Activated T-cell treated with anti-CD3 and anti-CD28 coated beads, Interleukin-2, amount 50 U/mL, for 24 hours (primary cell): ENCODE results near the gene TCEANC2.
"Not testable (repeated sequence)": the region's sequence is repeated elsewhere in the genome, so short reads cannot be mapped to it uniquely, and the experiment has no call there.

Source experiments
- DNase-seq: peaks from one replicate; pipeline ENCODE4 v3.0.0-alpha.2; 2020
- H3K27ac Mint-ChIP-seq: 2 replicates; pipeline ENCODE4 v1.8.0; 2020; ENCODE audit warnings: mild to moderate bottlenecking, mixed read lengths
- H3K27me3 Mint-ChIP-seq: 2 replicates; pipeline ENCODE4 v1.8.0; 2020; ENCODE audit warnings: mixed read lengths
- H3K36me3 Mint-ChIP-seq: 2 replicates; pipeline ENCODE4 v1.8.0; 2020; ENCODE audit warnings: low read depth, mixed read lengths
- H3K4me1 Mint-ChIP-seq: 2 replicates; pipeline ENCODE4 v1.8.0; 2020; ENCODE audit warnings: low read depth, mixed read lengths
- H3K4me3 Mint-ChIP-seq: 2 replicates; pipeline ENCODE4 v1.8.0; 2020; ENCODE audit warnings: mild to moderate bottlenecking, moderate library complexity, mixed read lengths
- H3K9me3 Mint-ChIP-seq: 2 replicates; pipeline ENCODE4 v1.8.0; 2020; ENCODE audit warnings: mixed read lengths

The TCEANC2 gene

DNA sequence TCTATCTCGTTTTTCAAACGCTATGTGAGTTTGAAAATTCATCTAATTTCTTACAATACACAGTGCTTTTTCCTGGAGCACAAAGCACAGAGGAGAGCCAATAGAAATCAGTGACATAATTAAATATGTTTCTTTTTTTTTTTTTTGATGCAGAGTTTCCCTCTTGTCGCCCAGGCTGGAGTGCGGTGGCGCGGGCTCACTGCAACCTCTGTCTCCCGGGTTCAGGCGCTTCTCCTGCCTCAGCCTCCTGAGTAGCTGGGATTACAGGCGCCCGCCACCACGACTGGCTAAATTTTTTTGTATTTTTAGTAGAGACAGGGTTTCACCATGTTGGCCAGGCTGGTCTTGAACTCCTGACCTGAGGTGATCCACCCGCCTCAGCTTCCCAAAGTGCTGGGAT lies 3.0 kb upstream of the TCEANC2 start:
- H3K27me3 Mint-ChIP-seq, DNase-seq: not testable (repeated sequence)
- peaks cover 52% of the 10 kb centered on the region for H3K4me1 Mint-ChIP-seq

DNA sequence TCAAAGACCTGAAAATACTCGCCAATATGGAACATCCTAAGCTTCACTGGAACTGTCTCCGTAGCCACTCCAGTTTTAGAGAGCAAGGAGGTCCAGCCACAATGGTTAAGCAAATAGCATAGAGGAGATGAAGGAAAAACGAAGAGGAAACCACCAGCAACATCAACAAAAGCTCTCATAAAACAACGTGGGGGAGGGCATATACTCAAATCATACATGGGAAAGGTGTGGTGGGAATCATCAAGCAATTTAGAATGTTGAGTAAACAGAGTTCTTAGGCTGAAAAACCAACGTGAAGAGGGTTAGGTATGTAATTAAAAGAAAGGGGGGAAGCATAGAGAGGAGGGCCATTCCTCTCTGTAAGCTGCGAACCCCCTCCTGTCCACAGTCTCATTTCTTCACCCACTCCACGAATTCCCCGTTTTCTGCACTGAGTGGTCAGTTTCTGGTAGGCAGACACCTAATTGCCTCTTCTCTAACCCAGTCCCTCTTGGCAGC lies 1.4 kb upstream of the TCEANC2 start:
- H3K36me3 Mint-ChIP-seq, result peaks cover 29% of the 10 kb centered on the region
- no peak for DNase-seq
- H3K4me3 Mint-ChIP-seq, result no peak overlapping the region
- H3K27ac Mint-ChIP-seq, result no peak overlapping the region
- H3K4me1 Mint-ChIP-seq, result peaks cover 48% of the 10 kb centered on the region
- H3K9me3 Mint-ChIP-seq, result no peaks in the 10 kb centered on the region
- H3K27me3 Mint-ChIP-seq, result no peaks in the 10 kb centered on the region

More for the DNA sequence above, 3.0 kb upstream of the TCEANC2 start:
- H3K9me3 Mint-ChIP-seq, result not testable (repeated sequence)
- Mint-ChIP-seq H3K27ac (peak overlapping the region; percentile 50), H3K36me3 (peaks cover 20% of the 10 kb centered on the region), H3K4me3 (peak overlapping the region; percentile 12)

DNA sequence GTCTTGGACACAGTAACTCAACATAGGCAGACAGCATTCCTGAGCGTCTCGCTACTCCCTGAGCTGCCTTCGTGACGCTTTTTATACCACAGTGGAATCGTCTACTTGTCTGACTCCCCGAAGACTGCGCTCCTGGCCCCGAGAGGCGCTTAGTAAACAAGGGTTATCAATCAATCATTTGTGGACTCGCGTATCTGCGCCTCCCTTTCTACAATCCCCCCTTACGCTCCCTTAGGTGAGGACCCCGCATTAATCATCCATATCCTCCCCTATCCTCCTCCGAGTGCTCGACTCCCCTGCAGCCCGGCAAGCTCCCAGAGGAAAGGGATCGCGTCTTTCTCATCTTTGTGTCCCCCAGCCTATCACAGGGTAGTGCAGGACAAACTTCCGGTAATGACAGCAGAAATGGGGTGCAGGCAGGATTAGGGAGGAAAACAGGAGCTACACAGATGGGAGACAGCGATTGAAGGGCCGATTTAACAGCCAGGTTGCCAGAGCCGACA lies 926 bp upstream of the TCEANC2 start:
- H3K27ac Mint-ChIP-seq, result no peak overlapping the region
- no peaks in the 10 kb centered on the region for H3K9me3 Mint-ChIP-seq
- no peaks in the 10 kb centered on the region for H3K27me3 Mint-ChIP-seq
- peaks cover 29% of the 10 kb centered on the region for H3K36me3 Mint-ChIP-seq
- no peak overlapping the region for H3K4me3 Mint-ChIP-seq
- DNase-seq, result no peak
- peaks cover 45% of the 10 kb centered on the region for H3K4me1 Mint-ChIP-seq

DNA sequence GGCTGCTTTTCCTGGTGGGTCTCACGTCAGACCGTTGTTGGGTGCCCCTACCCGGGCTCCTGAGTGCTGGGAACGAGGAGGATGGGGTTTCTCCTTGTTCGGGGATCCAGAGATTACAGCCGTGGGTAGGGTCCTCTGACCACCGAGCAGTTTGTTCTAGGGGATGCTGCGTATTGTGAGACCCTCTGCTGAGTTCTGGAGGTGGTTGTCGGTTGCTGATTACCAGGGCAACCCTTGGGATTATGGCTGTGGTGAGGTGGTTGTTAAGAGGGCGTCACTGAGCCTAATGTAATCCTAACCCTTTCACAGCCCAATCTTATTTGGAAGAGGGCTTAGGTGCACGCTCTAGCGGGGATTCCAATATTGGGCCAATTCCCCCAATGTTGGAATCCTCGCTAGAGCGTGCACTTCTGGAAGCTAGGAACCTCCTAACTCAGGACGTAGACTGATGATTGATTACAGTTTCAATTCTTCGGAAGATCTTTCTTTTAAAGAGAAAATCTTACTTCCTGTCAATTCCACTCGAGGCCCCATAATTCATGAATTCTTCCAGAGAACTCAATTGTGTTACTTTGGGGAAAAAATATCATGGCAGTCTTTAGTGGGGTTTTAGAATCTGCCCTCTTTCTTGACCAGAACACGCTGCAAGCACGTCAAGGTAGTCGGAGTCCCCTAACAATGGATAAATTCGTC lies 483 bp downstream of the TCEANC2 start:
- no peak for DNase-seq
- no peak overlapping the region for H3K27ac Mint-ChIP-seq
- H3K4me3 Mint-ChIP-seq, result no peak overlapping the region
- peaks cover 38% of the 10 kb centered on the region for H3K4me1 Mint-ChIP-seq
- no peaks in the 10 kb centered on the region for H3K27me3 Mint-ChIP-seq
- H3K9me3 Mint-ChIP-seq, result no peaks in the 10 kb centered on the region
- H3K36me3 Mint-ChIP-seq, result peaks cover 37% of the 10 kb centered on the region

DNA sequence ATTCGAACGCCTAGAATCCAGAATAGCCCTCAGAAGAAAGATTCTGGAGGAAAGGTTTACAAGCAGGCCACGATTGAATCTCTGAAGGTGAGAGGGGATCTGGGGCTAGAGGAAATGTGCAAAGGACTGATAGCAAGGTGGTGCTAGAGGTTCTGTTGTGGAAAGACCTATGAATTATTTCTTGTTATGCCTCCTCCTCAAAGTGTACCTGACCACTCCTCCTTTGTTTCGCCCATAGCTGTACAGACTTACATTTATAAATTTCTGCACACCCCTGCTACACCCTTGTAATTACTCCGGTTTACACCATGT lies 986 bp downstream of the TCEANC2 start:
- Mint-ChIP-seq H3K4me3 (no peak overlapping the region), H3K27ac (no peak overlapping the region), H3K4me1 (peaks cover 34% of the 10 kb centered on the region), H3K27me3 (no peaks in the 10 kb centered on the region), H3K36me3 (peaks cover 39% of the 10 kb centered on the region), H3K9me3 (no peaks in the 10 kb centered on the region)
- DNase-seq, result no peak

DNA sequence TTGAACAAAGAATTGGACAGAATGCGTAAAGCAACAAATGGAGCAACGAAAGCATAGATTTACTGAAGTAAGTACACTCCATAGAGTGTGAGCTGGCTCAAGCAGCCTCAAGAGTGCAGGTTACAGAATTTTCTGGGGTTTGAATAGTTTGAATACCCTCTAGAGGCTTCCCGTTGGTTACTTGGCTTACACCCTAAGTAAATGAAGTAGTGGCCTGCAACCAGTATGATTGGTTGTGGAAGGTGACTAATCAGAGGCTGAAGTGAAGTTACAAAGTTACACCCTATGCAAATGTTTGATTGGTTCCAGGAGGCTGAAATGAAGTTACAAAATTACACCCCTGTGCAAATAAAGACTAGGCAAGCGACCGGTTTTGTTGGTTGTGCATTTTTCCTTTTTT lies 10.9 kb downstream of the TCEANC2 start:
- H3K27me3 Mint-ChIP-seq, result no peaks in the 10 kb centered on the region
- H3K36me3 Mint-ChIP-seq, result peaks cover 20% of the 10 kb centered on the region
- H3K27ac Mint-ChIP-seq, result no peak overlapping the region
- H3K4me1 Mint-ChIP-seq, result peaks cover 5% of the 10 kb centered on the region
- H3K9me3 Mint-ChIP-seq, result no peaks in the 10 kb centered on the region
- no peak for DNase-seq
- no peak overlapping the region for H3K4me3 Mint-ChIP-seq

DNA sequence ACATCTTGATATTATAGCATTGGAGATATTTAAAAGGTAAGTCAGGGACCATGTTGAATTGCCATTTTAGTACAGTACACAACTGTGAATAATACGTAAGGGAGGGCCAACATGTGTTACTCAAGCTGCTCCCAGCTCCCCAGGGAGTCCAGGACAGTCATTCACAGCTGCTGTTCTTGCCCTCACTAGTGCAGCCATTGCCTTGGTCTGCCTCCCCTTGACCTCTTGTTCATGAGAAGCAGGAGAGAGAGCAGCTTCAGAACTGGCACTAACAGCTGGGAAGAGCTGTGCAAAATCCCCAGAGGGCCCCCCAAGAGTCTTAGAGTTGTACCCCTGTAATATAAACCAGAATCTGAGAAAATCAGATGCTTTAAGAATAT lies 16.4 kb downstream of the TCEANC2 start:
- H3K4me1 Mint-ChIP-seq, result no peaks in the 10 kb centered on the region
- no peak for DNase-seq
- H3K4me3 Mint-ChIP-seq, result no peak overlapping the region
- H3K36me3 Mint-ChIP-seq, result peaks cover 21% of the 10 kb centered on the region
- H3K27ac Mint-ChIP-seq, result no peak overlapping the region
- H3K9me3 Mint-ChIP-seq, result no peaks in the 10 kb centered on the region
- H3K27me3 Mint-ChIP-seq, result no peaks in the 10 kb centered on the region

DNA sequence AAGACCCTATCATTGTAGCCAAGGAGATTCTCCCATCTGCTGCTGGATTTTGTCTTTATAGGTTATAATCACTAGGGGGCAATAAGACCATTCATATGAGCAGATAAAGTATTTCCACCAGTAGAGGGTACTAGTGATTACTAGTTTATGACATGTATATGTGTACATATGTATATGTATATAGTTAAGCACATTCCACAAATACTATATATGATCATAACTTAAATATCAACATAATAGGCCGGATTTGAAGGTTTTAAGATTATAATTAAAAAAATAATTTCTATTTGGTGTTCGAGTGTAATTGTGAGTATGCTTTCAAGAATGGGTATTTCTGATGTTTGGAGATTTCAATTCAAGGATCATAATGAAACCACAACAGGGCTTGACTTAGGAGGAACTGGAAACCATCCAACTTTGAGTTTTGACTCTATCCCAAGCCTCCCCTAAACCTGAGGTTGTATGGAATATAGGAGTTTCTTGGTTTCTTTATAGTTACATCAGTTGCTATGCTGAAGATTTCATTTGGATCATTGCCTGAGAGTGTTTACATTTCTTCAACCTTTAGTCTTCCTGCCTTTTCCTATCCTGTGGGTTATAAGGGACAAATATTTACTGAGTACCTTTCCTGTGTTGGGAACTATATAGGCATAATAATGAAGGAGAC lies 16.9 kb downstream of the TCEANC2 start:
- no peaks in the 10 kb centered on the region for H3K9me3 Mint-ChIP-seq
- no peaks in the 10 kb centered on the region for H3K4me1 Mint-ChIP-seq
- H3K4me3 Mint-ChIP-seq, result no peak overlapping the region
- no peak for DNase-seq
- H3K36me3 Mint-ChIP-seq, result peaks cover 16% of the 10 kb centered on the region
- H3K27ac Mint-ChIP-seq, result no peak overlapping the region
- no peaks in the 10 kb centered on the region for H3K27me3 Mint-ChIP-seq

DNA sequence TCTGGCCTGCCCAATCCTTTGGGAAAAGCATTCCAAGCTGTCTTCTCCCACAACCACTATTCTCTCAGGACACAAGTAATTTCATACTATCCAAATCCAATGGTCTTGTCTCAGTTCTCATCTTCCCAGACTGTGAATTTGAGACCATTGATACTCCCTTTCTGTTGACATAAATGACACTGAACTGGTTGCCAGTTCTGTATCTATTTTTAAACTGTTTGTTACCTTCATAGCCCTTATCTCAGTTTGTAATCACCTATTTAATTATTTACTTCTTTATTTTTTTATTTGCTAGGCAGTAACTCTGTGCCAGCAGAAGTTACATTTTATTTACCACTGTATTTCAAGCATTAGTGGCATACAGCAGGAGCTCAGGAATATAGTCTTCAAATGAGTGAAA lies 24.0 kb downstream of the TCEANC2 start:
- Mint-ChIP-seq H3K27ac (no peak overlapping the region), H3K27me3 (no peaks in the 10 kb centered on the region), H3K36me3 (peaks cover 4% of the 10 kb centered on the region), H3K9me3 (no peaks in the 10 kb centered on the region), H3K4me1 (peaks cover 15% of the 10 kb centered on the region), H3K4me3 (no peak overlapping the region)
- DNase-seq, result no peak

DNA sequence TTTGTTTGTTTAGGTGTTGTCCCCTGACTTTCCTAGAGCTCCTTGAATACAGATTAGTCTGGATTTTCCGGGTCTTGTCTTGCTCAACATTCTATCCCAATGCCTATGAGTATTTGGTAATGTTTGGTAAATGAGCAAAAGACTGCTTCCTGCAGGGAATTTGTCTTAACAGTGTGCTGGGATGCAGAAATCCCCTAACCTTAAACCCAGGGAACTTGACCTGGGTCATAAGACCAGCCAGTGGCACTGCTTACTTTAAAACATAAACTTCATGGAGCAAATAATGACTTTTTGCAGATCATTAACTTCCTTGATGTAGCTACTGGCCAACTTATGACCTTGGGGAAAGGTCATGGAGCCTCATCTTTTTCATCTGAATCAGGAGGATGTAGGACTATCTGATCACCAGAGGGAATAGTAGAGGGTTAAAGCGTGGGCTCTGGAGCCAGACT lies 27.2 kb downstream of the TCEANC2 start:
- no peak for DNase-seq
- no peaks in the 10 kb centered on the region for H3K27me3 Mint-ChIP-seq
- no peak overlapping the region for H3K4me3 Mint-ChIP-seq
- no peak overlapping the region for H3K27ac Mint-ChIP-seq
- peaks cover 15% of the 10 kb centered on the region for H3K4me1 Mint-ChIP-seq
- peaks cover 8% of the 10 kb centered on the region for H3K36me3 Mint-ChIP-seq
- H3K9me3 Mint-ChIP-seq, result no peaks in the 10 kb centered on the region

DNA sequence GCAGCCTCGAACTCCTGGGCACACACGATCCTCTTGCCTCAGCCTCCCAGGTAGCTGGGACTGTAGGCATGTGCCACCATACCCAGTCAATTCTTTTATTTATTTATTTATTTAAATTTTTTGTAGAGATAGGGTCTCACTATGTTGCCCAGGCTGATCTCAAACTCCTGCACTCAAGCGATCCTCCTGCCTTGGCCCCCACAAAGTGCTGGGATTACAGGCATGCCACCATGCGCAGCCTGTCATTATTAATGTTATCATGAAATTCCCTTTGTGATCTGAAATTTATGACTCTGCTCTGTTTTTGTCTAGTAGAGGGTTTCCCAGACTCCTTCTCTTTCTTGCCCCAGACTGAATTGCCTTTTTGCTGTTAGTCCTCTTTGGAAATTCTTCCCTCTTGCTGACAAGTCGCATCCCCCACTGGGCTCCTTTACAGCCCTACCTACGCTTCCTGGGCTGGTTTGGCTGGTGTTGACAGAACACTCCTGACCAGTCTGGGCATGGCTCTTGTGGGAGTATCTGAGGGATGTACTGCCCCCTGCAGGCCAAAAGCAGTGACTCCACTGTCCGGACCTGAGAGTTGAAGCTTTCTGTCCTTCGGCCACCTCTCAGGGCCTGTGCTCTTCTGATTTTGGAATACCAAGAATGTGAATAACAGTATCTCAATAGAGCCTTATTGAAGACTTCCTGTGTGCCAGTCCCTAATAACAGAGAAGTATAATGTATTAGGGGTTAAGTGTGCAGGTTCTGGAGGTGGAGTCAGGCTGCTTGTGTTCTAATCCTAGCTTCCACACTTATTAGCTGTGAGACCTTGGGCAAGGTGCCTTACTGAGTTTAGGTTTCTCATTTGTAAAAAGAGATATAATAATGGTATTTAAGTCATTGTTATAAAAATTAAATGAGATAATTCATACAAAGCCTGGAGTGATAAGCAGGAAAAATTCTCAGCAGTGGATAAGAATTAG lies 28.2 kb downstream of the TCEANC2 start:
- no peak overlapping the region for H3K27ac Mint-ChIP-seq
- no peaks in the 10 kb centered on the region for H3K9me3 Mint-ChIP-seq
- peaks cover 15% of the 10 kb centered on the region for H3K4me1 Mint-ChIP-seq
- H3K4me3 Mint-ChIP-seq, result no peak overlapping the region
- DNase-seq, result peak; percentile 65
- H3K27me3 Mint-ChIP-seq, result no peaks in the 10 kb centered on the region
- peaks cover 10% of the 10 kb centered on the region for H3K36me3 Mint-ChIP-seq

DNA sequence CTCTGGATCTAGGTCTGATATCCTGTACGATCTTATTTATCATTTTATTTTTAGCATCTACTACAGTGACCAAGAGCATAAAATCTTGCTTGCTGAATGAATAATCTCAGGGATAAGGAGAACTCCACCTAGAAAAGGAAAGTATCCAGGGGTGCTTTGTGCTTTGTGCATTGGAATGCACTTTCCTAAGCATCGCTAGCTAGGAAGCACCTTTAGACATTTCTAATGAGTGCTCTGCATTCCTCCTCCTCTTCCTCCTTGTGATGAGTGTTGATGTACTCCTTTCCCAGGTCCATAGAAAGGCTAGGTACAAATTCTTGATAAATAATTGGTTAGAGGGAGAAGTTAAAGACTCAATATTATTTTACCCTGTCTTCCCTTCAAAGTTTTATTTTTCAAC lies 31.4 kb downstream of the TCEANC2 start:
- Mint-ChIP-seq H3K9me3 (no peaks in the 10 kb centered on the region), H3K27me3 (no peaks in the 10 kb centered on the region), H3K27ac (no peak overlapping the region), H3K36me3 (peaks cover 23% of the 10 kb centered on the region), H3K4me1 (peaks cover 3% of the 10 kb centered on the region), H3K4me3 (no peak overlapping the region)
- DNase-seq, result no peak

DNA sequence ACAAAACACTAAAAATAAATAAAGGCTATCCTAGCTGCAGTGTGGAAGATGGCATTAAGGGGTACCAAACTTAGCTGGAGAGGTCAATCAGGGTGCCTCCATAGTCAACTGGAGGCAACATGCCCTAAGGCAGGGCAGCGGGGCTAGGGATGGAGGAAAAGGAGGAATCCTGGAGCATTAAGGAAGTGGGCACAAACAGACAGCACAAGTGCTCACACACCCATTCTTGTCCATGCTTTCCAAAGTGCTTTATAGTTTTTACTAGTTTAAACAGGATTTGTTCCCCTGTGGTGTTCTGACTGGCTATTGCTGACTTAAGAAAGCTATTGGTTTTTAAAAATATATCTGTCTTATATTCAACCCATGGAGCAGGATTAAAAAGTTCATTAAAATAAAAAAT lies 33.3 kb downstream of the TCEANC2 start:
- no peak overlapping the region for H3K27ac Mint-ChIP-seq
- no peaks in the 10 kb centered on the region for H3K27me3 Mint-ChIP-seq
- H3K36me3 Mint-ChIP-seq, result peaks cover 28% of the 10 kb centered on the region
- no peaks in the 10 kb centered on the region for H3K9me3 Mint-ChIP-seq
- H3K4me1 Mint-ChIP-seq, result no peaks in the 10 kb centered on the region
- no peak for DNase-seq
- no peak overlapping the region for H3K4me3 Mint-ChIP-seq

DNA sequence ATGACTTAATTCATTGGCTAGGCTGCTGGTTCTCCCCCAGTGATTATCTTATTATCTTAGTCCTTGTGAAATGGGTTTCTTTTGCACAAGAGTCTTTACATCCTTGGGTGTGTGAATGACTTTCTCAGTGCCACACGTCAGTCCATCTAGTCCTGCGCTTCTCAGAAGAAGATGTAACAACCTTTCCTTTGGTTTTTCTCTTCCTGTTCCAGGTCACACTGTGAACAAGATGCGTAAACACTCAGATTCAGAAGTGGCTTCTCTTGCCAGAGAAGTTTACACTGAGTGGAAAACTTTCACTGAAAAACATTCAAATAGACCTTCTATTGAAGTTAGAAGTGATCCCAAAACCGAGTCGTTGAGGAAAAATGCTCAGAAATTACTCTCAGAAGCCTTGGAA lies 35.0 kb downstream of the TCEANC2 start:
- no peak overlapping the region for H3K4me3 Mint-ChIP-seq
- no peak overlapping the region for H3K27ac Mint-ChIP-seq

More for the DNA sequence above, 35.0 kb downstream of the TCEANC2 start:
- no peaks in the 10 kb centered on the region for H3K4me1 Mint-ChIP-seq
- no peak for DNase-seq
- no peaks in the 10 kb centered on the region for H3K27me3 Mint-ChIP-seq
- no peaks in the 10 kb centered on the region for H3K9me3 Mint-ChIP-seq
- peaks cover 30% of the 10 kb centered on the region for H3K36me3 Mint-ChIP-seq
